HG02970 (cell line): ENCODE data around the gene TMEM154.
"Not testable (repeated sequence)": the region's sequence is repeated elsewhere in the genome, so short reads cannot be mapped to it uniquely, and the experiment has no call there.

Experiments used
- ATAC-seq: cut with Tn5 transposase; IDR thresholded peaks from one replicate; pipeline ENCODE4 v1.9.1; 2021; ENCODE audit warnings: mild to moderate bottlenecking, moderate library complexity, moderate number of reproducible peaks; ENCODE audit not compliant: unreplicated experiment, low FRiP score

Gene TMEM154

DNA sequence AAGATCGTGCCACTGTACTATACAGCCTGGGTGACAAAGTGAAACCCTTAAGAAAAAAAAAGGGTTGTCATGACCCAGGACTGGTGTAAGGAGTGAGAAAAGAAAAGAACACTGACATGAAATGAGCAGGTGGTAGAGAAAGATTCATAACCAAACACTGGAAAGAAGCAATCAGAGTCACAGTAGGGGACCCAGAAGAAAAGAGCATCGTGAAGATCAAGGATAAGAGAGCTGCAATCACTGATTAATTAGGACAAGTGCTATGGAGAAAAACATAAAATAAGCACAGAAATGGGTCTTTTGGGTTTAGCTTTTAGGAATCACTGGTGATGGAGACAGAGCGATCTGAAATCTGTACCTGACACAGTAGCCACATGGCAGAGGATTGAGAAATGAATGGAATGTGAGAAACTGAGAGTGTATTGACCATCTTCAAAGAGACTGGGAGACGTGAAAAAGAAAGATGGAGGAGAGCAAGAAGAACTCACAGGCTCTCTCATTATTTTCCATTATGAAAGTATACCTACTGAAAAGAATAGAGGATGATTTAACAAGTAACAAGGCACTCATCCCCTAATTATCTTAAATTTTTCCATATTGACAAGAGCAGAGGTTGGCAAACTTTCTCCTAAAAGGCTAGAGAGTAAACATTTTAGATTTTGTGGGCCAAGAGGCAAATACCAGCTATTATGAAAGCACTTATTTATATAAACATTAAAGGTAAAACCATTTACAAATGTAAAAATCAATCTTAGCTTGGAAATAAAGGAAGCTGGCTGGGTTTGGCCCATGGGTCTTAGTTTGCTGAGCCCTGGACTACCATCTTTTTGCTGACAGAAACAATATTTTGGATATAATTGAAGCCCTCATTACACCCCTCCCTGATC is 7.3 kb downstream of the TMEM154 start:
- ATAC-seq = no peak

DNA sequence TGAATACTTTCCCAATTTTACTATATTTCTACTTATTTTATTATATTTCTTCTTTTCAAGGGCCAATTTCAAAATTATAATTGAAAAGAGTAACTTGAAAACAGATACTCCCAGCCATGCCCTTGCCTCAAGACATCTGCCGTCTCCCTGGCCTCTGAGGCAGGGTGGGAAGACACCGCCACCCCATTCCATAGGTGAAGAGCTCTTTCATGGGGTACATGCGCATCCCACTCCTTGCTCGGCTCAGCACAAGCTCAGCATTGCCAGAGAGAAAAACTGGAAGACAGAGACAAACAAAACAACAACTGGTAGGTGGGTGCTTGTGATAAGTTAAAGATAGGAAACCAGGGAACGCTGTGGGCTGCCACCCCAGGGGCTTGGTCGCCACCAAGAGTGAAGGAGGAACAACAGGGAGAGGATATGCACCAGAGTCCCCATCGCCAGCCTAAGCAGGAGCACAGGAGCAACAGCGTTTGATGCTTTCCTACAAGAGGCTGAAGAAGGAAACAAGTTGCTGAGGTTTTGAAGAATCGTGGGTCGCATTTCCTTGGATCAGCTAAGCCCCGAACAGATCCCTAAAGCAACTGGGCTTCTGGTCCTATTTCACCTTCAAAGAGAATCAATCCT is 11.3 kb downstream of the TMEM154 start:
- no peak for ATAC-seq

DNA sequence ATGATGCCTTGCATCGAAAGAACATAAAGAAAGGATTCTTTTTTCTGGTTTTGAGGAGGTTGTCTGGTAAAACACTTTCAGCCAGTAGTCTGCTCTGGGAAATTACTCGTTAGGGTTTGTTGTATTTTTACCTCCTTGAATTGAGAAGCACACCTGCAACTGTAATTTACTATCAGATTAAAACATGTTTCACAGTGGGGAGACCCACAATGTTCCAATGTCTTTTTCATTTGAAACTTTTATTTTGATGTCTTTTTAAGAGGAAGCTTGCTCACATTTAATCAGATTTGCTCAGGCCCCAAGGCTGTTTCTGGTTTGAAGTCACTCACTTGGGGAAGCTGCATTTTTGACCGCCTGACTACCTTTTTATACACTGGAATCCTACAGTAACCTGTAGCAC is 12.0 kb downstream of the TMEM154 start:
- no peak for ATAC-seq

DNA sequence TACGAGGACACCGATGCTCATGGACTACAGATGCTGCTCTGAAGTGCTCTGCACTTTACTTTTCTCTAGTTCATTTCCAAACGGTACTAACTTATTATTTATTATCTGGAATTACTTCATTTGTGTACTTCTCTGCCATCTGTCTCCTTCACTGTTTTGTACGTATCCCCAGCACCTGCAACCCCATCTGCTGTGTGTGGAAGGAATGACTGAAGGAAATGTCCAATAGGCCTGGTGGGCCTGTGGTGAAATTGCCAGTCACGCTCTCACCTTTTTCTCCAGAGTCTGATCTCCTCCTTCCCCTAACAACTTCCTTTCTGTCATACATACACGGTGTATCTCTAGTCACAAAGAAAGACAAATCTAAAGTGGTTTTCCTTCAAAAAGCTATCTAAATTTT is 12.9 kb downstream of the TMEM154 start:
- no peak for ATAC-seq

DNA sequence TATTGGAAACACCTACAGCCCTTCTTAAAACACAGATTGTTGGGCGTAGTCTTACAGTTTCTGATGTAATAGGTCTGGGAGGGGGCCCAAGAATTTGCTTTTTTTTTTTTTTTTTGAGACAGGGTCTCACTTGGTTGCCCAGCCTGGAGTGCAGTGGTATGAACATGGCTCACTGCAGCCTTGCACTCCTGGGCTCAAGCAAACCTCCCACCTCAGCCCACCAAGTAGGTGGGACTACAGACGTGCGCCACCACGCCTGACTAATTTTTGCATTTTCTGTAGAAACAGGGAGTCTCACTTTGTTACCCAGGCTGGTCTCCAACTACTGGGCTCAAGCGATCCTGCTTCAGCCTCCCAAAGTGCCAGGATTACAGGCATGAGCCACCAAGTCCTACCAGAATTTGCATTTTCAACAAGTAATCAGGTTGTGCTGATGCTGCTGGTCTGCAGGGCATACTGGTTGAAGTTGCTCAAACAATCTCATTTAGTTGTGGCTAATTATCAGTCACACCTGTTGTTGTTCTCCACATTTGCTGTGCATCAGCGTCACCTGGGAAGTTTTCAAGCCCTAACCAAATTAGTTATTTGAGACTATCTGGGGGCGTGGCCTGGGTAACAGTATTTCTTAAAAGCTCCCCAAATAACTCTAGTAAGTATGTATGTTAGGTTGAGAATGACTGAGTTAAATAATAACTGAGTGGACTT is 14.0 kb downstream of the TMEM154 start:
- no peak for ATAC-seq

DNA sequence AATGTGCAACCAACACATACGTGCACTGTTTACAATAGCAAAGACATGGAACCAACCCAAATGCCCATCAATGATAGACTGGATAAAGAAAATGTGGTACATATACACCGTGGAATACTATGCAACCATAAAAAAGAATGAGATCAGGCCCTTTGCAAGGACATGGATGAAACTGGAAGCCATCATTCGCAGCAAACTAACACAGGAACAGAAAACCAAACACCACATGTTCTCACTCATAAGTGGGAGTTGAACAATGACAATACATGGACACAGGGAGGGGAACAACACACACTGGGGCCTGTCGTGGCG is 15.8 kb downstream of the TMEM154 start:
- not testable (repeated sequence) for ATAC-seq

DNA sequence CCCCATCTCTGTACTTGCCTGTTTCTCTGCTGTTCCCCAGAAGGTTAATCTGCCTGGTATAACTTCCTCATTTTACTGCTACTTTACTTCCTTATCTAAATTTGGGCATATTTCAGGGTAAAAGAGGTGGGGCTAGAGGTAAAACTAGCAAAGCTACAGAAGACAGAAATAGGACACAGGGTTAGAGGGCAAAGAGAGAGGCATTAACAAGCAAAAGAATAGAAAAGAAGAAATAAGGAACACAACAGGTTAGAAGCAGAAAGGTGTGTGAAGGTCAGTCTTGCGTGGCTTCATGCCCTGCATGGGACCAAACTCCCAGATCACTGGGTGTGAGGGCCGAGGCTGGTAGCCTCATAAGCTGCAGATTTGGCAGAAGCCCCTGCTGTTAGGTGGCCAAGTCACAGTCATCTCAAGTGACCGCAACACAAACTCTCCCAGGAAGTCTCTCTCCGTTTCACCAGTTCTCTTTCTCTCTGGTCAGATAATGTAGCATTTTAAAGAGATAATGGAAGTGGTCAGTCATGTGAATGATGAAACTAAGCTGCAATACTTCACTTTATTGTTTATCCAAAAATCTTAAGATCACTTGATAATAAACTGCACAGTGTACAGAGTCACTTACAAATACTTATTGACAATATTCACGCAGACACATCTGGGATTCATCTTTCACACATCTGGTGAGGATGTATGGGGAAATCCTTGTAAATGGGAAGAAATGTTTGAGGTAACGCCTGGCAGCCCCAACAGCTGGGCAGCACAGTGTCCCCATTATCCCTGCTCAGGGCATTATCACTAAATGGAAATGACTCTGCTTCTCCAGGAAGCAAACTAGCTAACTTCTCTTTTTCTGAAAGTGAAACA is 16.4 kb downstream of the TMEM154 start:
- no peak for ATAC-seq

DNA sequence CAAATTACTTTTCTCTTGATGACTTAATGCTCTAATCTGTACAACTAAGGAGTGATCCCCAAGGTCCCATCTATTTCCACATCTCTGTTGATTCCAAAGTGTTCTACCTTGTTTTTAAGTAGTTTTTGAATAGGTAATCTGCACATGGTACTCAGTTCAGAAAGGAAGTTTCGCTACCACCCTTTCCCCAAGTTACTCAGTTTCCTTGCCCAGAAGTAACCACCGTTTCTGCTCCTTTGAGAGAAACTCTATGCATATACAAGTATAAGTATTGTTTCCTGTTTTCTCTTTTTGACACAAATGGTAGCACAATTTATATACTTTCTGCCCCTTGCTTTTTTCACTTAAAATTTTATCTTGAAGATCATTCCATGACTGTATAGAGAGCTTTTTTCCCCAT is 18.1 kb downstream of the TMEM154 start:
- no peak for ATAC-seq

DNA sequence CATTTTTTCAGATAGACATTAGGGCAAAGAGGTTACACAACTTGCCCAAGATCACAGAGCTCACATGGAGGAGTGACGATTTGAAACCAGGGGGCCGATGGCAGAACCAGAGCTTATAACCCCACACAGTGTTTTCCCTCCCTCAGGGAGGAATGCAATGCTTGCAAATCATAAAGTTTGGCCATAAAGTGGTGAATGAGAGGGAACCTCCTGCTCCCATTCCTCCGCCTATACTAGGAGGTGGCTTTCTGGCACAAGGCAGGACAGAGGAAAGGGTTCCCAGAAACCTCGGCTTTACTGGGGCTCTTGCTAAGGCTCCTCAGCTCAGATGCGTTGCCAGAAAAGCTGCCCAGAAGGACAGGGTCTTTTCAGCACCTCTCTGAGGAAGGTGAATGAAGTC is 19.3 kb downstream of the TMEM154 start:
- no peak for ATAC-seq

DNA sequence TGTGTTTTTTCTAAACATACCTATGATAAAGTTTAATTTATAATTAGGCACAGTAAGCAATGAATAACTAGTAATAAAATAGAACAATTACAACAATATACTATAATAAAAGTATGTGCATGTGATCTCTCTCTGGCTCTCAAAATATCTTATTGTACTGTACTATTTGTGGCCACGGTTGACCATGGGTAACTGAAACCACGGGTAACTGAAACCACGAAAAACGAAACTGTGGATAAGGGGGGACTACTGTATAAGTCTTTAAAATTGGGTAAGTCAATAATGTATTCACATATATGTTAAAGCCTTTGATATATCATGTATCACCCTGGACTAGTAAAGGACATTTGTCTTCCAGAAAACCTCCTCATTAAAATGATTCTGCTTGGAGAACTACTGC is 20.0 kb downstream of the TMEM154 start:
- no peak for ATAC-seq

DNA sequence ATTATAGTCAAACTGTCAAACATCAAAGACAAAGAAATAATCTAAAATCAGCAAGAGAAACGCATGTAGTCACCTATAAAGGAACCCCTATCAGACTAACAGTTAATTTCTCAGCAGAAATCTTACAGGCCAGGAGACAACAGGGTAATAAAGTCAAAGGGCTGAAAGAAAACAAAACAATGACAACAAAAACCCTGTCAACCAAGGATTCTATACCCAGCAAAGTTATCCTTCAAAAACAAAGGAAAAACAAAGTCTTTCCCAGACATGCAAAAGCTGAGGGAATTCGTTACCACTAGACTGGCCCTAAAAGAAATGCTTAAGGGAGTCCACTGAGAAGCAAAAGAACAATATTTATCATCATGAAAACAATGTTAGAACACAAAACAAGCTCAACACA is 22.1 kb downstream of the TMEM154 start:
- ATAC-seq = no peak

DNA sequence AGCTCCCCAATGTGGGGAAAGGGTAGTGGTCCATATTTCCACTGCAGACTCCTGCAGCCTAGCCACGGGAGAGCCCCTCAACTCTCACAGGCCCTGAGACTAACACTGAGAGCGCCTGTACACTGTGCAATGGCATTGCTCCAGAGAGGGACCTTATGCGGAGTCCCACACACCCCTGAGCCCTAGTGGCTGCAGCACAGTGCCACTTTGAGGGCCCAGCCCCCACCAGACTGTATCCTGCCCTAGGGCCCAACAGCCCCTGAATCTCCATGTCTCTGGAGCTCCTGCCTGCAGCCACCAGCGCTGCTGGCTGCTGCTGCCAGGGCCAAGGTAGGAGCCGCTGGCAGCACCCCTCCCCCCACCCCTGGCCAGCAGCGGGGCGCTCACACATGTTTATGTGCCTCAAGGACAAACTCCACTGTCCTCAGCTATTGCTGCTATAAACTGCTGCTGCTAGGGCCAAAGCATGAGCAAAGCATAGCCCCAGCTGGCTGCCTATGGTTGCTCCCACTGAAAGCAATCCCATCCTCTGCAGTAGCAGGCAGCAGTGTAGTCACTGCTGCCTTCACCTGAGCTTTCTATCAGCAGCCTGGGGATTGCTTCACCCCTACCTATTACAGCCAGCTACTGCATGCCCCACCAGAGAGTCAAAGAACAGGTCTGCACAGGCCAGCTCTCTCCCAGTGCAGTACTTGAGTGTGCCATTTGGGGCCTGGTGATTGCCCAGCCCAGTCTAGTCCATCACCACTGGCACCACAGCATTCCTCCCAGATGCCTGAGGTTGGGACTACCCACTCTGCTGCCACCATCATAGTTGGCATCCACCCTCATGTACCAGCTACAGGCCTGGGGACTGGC is 24.3 kb downstream of the TMEM154 start:
- ATAC-seq = no peak

DNA sequence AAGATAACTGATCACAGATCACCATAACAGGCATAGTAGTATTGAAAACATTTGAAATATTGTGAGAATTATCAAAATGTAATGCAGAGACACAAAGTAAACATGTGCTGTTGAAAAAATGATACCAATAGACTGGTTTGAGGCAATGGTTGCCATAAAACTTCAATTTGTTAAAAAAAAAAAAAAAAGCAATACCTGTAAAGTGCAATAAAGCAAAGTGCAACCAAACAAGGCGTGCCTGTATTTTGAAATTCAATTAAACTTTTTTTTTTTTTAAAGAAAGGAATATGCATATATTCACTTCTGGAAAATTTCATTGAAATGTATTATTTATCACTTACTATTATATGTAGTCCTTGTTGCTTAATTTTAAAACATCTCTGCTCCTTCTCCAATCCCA is 27.7 kb downstream of the TMEM154 start:
- no peak for ATAC-seq

DNA sequence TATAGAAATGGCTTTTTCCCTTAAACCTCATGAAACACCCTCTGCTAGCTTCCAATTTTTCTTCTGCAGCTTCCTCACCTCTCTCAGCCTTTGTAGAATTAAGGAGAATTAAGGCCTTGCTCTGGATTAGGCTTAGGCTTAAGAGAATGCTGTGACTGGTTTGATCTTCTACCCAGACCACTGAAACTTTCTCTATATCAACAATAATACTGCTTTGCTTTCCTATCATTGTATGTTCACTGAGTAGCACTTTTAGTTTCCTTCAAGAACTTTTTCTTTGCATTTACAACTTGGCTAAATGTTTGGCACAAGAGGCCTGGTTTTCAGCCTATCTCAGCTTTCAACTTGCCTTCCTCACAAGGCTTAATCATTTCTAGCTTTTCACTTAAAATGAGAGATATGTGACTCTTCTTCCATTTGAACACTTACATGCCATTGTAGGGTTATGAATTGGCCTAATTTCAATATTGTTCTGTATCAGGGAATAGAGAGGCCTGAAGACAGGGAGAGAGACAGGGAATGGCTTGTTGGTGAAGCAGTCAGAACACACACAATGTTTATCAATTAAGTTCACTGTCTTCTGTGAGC is 28.2 kb downstream of the TMEM154 start:
- no peak for ATAC-seq

DNA sequence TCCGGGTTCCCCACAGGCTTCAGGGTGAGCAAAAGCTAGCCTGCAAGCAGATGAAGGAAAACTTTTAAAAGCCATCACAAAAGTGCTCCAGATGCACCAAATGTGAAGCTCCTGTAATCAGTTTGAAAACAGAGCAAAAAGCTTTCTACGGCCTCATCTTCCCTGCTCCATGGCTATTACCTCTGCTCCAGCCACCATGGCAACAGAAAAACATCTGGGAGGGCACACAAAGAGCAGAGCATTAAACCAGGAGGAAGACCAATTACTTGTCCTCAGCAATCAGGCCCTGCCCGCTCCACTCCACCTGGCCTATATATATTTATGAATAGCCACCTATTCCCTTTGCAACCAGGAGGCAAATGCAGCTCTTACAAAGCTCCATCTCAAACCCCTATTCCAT is 33.6 kb downstream of the TMEM154 start:
- ATAC-seq = no peak

DNA sequence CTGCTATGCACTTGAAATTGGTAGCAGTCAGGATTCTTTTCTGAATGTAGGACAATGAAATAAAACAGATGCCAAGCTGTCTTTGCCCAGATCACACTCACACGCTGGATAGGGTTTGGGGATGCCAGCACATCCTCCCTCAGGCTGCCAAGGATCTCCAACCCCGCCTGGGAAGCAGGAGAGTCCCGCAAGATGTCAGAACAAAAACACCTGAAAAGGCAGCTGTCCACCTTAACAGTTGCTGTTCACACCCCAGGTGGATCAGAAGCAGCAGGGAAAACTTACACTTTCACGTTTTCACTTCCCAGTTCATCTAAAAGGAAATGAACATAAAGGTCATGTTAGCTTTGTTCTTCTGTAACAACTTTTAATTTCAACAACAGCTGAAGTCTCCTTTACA is 35.7 kb downstream of the TMEM154 start:
- ATAC-seq = no peak

DNA sequence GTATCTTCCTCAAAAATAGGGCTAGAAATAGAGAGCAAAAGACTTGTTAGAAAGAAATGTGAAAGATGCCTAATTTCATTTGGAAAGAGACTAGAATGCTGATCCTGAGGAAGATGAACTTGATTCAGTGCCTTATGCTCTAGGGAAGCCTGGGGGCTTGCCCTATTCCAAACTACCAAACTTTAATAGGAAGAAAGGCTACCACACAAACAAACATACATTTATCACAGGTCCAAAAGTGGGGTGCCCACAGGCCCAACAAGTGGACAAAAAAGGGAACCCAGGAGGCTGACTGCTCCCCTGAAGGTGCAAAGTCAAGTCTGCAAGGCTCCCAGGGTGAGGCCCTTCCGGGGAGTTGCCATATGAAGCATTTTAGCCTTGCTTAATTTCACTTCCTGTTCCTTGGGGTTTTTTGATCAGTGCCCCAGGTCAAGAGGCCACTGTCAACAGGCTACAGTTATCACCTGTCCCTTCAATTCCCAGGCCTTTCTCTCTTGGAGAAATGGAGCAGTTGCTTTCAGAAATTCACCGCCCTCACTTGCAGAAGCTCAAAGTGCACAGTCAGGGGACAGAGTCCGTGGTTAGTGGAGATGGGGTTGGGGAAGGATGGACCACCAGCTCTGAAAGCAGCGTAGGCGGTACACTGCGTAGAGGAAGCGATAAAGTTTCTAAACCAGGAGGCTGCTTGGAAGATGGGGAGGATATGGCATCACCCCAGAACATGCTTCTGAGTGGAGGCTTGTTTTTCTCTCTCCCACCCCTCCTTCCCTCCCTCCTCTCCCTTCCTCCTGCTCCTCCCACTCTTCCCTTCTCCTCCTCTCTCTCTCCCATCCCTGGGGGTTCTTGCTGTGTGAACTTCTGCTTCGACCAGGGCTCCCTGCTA is 36.4 kb downstream of the TMEM154 start:
- peak; percentile 86 for ATAC-seq
